ENCODE results near the gene MRPS9.

The MRPS9 gene

DNA sequence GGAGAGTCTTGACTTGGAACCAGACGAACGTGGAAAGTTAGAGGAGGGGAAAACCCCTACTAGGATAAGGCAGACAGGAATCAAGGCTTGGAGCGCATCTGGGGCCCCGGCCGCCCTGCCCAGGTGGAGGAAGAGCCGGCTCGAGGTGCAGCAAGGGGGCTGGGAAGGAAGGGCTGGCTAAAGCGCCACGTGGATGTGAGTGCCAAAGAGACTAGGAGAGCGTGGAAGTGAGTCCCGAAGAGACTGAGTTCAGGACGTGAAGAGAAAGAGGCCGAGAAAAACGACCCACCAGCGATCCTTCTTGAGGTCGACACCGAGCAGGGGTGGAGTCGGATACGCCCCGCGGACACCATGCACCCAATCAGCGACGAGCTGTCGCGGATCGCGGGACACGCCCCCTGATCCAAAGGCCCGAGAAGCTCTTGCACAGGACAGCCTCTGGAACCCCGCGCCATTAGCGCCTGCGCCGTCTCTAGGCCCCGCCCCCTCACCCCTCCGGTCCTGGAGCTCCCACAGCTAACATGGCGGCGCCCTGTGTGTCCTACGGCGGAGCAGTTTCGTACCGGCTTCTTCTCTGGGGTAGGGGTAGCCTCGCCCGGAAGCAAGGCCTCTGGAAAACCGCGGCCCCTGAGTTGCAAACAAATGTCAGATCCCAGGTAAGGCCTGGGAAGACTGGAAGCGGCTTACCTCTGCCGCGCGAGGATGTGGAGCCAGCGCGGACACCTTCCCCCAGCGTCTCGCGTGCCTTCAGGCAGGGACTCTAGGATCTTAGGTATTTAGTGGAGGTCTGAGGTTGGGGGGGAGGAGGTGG is at the start of gene MRPS9:
TSS of gene MRPS9 (plus strand) at position 498 of the 811 bp plus-strand sequence. CDS start at position 522, 24 bp downstream.
- peak; percentile 69 to 99 (median 98) for DNase-seq

DNA sequence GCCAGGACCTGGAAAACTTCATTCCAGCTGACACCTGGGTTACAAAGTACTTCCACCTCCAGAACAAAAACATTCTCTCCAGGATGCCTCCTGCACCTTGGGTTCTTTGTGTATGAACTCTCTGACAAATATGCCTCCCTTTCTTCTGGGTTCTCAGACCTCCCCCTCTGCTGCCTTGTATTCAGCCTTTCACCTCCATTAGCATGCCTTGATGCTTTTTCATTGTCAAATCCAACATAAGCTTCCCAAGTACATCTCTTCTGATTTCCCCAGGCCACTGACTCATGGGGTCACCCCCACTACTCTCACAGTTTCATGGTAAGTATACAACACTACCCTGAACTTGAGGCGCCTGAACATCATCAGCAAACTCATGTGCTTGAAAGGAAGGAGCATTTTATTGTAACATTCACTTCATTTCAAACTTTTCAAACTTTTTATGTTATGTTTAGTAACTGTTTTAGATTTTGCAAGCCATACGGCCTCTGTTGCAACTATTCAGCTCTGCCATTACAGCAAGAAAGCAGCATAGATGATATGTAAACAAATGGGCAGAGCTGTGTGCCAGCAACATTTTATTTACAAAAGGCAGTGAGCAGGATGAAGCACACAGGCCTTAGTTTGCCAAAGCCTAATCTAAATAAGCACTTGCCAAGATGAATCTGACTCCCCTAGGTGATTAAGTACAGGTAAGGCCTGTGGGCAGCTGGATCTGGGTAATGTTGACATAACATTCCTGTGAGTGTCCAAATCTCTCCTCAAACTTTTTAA is 32.5 kb upstream of the MRPS9 start:
- no peak for DNase-seq

DNA sequence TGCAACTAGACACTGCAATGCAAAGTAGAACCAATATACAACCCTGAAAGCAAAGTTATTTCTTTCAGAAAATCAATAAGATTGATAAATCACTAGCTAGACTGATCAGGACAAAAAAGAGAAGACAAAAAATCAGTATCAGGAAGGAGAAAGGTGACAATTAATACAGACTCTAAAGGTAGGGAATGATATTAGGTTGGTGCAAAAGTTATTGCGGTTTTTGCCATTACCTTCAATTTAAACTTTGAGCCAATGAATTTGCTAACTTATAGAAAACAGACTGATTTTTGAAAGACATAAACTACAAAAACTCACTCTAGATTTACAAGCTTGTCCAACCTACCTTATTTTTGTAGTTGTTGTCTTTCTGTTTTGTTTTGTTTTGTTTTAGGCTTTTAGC is 30.5 kb upstream of the MRPS9 start:
- DNase-seq: no peak

DNA sequence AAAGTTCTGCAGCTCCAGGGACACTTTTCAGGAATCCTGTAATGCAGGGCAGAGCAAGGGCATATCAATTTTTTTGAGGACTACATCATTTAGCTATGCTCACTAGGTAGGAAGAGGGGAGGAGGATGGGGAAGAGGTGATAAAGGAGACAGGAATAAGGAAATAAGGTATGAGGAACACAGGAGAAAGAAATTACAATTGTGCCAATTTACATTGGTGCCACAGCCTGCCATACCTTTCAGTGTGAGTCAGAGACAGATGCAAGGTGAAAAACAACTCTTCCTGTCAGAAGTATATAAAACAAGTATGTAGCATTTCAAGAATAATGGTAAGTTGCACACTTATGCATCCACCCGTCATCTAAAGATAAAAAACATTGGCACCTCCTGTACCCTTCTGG is 5.4 kb upstream of the MRPS9 start:
- DNase-seq: no peak

DNA sequence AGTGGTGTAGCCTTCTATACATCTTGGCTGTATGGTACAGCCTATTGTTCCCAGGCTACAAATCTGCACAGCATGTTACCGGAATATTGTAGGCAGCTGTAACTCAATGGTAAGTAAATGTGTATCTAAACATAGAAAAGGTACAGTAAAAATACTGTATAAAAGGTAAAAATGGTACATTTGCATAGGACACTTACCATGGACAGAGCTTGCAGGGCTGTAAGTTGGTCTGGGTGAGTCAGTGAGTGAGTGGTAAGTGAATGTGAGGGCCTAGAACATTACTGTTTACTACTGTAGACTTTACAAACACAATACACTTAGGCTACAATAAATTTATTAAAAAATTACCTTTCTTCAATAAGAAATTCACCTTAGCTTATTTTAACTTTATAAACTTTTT is 3.7 kb upstream of the MRPS9 start:
- DNase-seq: no peak

DNA sequence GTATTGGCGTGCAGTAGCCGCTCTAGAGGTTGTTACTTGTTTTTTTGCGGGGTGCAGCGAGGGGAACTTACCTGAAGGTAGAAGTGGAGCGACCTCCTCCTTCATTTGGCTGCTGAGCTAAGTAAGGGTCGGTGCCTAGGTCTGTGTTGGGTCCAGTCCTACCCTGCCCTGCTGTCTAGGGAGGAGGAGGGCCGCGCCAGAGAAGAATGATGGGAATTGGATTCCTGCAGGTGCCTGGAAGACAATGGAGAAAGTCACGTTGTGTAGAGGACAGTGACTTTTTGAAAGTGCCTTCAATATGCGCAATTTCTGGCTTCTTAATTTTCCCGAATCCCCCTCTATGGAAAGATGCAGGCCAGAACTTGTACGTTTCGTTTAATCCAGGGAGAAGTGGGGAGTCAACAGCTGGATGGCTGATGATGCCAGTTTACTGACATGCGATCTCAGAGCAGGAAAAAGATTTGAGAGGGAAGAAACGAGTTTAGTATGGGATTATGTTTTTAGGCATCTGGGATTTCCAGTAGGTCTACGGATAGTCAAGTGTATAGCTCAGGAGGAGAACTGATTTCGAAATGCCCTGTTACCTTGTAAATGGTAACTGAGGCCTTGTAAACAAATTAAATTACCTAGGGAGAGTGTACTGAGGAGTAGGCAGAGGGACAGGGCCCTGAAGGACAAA is 653 bp downstream of the MRPS9 start:
- DNase-seq: peak in 8 of 51 donors; percentile 21 to 64 (median 30)

DNA sequence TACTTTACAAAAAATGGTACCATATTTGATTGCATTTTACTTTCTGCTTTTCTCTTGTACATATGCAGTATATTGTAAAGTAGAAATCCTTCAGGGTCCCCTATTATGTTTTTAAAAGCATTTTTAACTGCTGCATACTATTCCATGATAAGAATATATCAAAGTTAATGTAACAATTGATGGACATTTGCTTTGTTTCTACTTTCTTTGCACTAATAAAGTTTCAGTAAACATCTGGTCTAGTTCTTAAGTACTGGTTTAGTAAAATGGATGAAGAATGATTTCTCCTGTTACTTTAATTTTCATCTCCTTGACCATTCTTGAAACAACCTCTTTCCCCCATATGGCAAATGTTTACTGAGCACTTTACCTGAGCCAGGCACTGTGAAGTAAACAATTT is 1.7 kb downstream of the MRPS9 start:
- no peak for DNase-seq

DNA sequence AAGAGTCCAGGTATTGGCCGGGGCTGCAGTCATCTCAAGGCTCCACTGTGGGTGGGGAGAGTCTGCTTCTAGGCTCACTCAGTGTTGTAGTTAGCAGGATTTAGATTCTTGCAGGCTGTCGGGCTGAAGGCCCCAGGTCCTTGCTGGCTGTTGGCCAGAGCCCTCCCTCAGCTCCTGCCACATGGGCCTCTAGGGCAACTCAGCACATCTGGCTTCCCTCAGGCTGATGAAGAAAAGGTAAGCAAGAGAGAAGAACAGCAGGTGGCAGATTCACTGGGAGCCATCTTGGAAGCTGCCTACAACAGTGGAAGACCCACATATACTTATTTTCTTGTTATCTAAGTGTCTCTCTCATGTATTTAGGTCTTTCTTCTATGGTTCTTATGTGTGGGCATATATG is 4.3 kb downstream of the MRPS9 start:
- no peak for DNase-seq

DNA sequence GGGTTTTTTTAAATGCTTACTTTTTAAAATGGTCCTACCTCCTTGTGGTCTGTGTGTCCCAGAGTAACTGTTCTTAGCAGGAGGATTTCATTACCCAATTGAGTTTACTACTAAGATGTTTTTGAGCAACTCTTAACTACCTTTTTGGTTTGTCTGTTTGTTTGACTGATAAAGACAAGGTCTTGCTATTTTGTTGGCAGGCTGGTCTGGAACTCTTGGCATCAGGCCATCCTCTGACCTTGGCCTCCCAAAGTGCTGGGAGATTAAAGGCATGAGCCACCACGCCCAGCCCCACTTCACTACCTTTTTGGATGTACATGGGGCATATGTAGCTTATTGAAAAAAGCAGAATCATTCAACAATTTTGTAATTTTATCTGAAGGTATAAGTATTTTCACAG is 14.9 kb downstream of the MRPS9 start:
- DNase-seq: no peak

DNA sequence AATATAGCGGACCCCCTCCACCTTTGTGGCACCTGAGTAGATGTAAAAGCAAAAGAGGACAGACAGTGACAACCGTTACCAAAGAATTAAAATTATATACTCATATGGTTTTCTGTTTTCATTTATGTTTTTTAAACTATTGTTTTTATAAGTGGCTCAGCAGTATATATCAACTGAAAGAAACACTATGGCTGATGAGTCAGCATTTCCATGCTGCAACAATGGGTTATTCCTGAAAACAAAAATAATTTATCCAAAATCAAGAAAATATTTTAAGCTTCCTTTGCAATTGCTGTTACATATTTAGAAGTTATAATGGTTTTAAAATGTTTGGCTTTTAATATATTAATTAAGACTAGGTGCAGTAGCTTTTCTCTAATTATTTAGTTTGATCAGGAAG is 17.7 kb downstream of the MRPS9 start:
- no peak for DNase-seq

DNA sequence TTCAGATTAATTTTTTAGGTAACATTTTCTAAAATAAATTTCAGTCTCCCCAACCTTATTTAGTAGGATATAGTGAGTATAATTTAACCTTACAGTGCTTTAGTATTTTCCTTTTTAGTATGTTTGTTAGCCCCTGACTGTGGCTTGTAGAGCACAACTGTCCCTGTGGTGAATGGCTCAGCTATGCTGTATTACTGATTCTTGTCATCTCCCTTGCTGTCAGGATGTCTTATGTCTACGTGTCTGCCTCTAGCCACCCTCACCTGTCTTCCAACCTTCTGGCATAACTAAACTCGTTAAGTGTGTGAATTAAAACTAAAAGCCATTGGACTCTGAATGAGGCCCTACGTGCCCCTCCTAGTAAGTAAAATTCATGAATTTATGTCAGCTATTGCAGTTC is 18.4 kb downstream of the MRPS9 start:
- no peak for DNase-seq

DNA sequence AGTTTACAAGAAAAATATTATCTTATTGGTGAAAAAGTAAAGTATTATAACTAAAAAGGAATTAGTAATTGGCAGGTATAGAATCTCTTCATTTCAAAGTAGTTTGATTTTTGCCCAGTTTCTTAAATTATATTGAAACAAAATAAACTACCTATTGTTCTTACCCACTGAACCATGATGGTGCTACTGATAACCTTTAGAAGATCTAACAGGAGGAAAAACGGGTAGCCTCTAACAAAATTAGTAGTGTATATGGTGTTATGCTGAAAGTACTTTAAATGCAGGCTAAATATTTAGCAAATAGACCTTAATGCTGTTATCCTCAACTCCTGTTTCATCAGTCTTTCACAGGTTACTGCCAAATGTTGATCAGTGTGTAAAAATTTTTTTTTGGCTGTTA is 19.1 kb downstream of the MRPS9 start:
- no peak for DNase-seq

DNA sequence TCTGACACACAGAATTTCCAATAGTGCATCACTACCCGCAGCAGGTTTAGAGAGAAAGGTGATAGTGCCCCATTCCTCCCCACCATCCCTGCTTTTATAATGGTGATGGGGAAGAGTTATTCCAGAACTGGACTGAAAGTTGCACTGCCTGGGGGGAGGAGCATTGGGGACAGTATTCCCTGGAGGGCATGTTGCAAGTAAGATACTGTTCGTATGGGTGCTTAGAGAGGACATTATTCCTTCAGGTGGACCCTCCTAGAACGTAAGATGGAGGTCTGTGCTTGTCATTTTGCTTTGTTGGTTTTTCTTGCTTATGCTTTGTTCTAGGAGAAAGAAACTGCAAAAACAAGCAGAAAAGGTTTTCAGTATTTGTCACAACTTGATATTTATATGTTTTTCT is 23.7 kb downstream of the MRPS9 start:
- no peak for DNase-seq

DNA sequence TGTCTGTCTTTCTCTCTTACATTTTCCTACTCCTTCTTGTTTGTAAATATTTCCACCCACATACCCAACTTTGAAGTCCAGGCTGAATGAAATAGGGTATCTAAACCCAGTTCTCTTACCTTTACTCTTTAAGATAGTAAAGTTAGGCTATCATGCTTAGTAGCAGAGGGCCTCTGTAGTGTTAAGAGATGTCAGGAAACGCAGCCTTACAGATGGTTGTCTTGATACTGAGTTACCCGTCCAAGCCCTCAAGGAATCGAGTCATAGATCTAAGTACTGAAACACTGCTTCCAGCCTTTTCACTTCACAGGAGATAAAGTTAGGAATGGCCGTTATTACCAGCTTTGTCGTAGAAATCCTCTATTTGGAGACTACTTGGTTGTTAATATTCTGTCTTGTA is 24.3 kb downstream of the MRPS9 start:
- no peak for DNase-seq

DNA sequence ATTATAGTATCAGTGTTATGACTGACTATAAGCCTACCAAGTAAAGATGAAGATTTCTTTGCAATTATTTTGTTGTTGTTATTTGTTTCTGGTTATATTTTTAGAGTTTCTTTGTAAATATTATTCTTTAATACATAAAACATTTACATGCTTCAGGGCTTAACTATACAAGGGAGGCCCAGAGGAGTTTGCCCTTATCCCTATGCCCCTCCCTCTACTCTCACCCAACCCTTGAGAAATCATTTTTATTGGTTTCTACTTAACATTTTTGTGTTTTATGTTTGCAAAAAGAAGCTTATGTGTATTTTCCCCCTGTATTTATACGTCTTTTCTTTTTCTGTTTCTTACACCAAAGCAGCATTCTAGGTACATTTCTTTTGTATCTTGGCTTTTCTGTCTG is 30.5 kb downstream of the MRPS9 start:
- DNase-seq: no peak

DNA sequence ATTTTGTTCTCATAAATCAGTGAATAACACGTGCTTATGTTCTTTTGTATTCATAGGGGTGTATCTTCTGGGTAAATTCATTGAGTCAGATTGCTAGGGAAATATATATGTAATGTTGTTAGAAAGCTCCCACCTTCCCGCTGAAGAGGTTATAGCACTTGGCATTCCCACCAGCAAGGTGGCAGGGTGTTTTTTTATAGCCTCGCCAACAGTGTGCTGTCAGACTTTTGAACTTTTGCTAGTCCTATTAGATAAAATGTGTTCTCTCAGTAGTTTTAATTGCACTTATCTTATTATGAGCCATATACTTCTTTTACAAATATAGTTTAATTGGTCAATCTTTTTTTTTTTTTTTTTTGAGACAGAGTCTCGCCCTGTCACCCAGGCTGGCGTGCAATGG is 31.0 kb downstream of the MRPS9 start:
- DNase-seq: no peak

DNA sequence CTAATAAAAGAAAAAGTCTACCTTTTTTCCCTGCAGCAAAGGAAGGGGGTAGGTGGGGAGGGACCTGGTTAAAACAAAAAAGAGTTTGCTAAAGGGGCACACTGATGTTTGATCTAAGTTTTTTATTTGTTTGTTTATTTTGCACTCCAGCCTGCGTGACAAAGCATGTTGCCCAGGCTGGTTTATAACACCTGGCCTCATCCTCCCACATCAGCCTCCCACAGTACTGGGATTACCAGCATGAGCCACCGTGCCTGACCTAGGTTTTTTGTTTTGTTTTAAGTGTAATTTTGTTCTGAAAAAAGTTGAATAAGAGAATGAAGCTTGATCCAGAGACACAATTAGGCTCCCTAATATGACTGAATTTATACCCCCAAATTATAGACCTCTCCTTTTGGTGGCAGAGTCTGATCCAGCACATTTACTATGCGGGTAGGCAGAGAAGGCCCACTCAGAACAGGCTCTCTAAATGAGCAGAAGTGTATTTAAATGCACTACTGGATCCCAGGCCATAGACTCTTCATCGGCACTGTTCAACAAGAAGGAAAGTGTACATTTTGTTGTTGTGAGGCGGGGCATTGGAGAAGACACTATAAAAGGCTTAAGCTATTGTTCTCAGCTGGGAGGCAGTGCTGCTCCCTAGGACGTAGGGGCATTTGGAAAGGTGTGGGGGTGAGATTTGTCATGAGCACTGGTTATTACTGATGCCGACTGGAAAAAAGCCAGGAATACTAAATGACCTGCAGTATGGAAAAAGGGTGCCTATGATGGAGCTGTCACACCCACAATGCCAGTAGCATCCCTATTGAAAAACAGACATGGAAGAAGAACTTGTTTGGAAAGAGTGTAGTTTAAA is 32.4 kb downstream of the MRPS9 start:
- DNase-seq: no peak

DNA sequence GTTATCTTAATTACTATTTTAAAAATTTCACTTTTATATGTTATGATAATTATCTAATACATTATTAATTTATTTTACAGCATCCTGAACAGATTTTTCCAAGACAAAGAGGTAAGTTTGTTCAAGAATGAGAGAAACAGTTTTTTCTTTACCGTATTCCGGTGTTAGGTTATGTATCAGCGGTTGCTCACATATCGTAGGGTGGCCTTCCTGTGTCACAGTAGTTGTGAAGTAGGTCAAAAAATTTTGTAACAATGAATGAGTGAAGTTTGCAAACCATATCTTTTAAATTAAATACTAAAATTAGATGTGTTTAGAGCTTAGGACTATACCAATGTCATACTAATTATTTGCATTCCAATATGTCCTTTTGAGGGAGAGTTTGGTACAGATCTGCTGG is 33.5 kb downstream of the MRPS9 start:
- DNase-seq: no peak

DNA sequence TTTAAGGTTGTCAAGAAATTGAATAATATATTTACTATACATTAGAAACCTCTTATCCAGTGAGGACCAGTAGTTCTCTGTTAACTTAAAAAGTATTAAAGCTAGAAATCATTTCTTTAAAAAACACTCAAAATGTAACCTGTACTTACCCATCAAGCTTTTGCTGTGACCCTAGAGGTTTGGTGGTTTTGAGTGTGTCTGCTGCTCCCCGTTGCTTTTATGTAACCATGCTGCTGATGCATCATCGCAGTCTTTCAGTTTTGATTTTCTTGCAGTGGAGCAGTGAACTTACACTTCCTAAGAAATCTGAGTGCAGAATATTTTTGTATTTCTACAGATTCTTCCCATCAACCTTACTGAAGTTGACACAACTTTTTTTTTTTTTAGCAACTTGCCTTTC is 34.2 kb downstream of the MRPS9 start:
- DNase-seq: no peak

DNA sequence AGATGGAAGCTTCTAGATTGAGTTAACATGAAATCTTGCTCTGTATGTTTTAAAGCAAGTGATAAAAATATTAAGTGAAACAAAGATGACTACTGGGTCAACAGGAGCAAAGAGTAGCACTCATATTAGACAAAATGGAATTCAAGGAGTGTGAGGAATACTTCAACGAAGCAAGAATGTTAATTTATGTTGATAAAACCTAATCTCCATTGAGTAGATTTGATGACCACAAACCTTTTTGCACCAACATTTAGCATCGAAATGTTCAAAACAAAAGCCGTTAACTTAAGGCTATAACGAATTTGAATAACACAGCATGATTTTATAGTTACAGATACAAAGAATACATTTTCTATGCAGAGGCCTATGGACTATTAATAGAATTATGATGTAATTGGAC is 35.7 kb downstream of the MRPS9 start:
- no peak for DNase-seq

DNA sequence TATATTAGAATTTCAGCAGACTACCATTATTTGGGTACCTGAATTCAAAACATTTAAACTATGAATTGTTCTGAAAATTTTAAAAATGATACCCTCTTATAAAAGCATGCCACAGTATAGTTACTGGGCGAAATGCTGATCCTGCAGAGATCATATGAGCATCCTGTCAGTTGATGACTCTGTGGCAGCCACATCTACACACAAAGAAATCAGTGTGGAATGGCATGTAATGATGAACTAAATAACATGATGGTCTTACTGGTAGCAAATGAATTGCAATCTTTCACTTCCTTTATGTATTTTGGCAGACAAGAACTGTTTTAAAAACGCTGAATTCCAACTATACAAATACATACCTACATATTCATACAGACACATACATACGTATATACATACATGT is 38.3 kb downstream of the MRPS9 start:
- DNase-seq: no peak
